ENCODE measurements around the gene ASAP2.

The ASAP2 gene

GRCh38 chr2:9445089-9445488, 238.5 kb downstream of the ASAP2 start:
- no peak for DNase-seq

- DNase-seq, result no peak
Observed at GRCh38 chr2:9451231-9451630, 244.6 kb downstream of the ASAP2 start.
